Neural cell (in vitro differentiated cells): ENCODE data around the gene SLC2A4. TPM values are rescaled to one million over a fixed set of nuclear protein-coding genes. Genes with fewer than 3 reads are reported as not detected.

Source experiments
- H2AFZ ChIP-seq: fragments of 200-600, 300-800 bp; sonication (generic), shearing (Covaris generic); 2 replicates; pipeline ENCODE4 v1.6.0; 2014; ENCODE audit warnings: low read depth, mild to moderate bottlenecking, antibody characterized with exemption, low read length, moderate library complexity
- H3F3A ChIP-seq: fragments of 200-600 bp; shearing (Covaris generic); 2 replicates; pipeline ENCODE4 v1.6.1; 2016; ENCODE audit warnings: mild to moderate bottlenecking, moderate library complexity, mixed read lengths, antibody characterized with exemption, low read length; ENCODE audit not compliant: insufficient read depth, poor library complexity, severe bottlenecking
- H3K27ac ChIP-seq: fragments of 200-600, 300-800 bp; sonication (generic), shearing (Covaris generic); 2 replicates; pipeline ENCODE4 v1.5.1; 2014; ENCODE audit warnings: mild to moderate bottlenecking, low read length, moderate library complexity
- H3K27me3 ChIP-seq: fragments of 300-800, 200-600 bp; sonication (generic), shearing (Covaris generic); 2 replicates; pipeline ENCODE4 v1.6.0; 2014; ENCODE audit warnings: mild to moderate bottlenecking, low read depth, low read length, moderate library complexity; ENCODE audit not compliant: insufficient read depth
- H3K36me3 ChIP-seq: fragments of 300-800, 200-600 bp; sonication (generic), shearing (Covaris generic); 2 replicates; pipeline ENCODE4 v1.5.1; 2014; ENCODE audit warnings: mild to moderate bottlenecking, antibody characterized with exemption, low read length, moderate library complexity; ENCODE audit not compliant: insufficient read depth
- H3K4me2 ChIP-seq: fragments of 300-800, 200-600 bp; sonication (generic), shearing (Covaris generic); 2 replicates; pipeline ENCODE4 v1.6.0; 2014; ENCODE audit warnings: mild to moderate bottlenecking, low read length
- H3K4me3 ChIP-seq: fragments of 300-800, 200-600 bp; sonication (generic), shearing (Covaris generic); 2 replicates; pipeline ENCODE4 v1.5.1; 2014; ENCODE audit warnings: mild to moderate bottlenecking, low read length, moderate library complexity
- H3K79me2 ChIP-seq: fragments of 200-600 bp; shearing (Covaris generic); replicated peaks from 2 replicates; pipeline ENCODE4 v1.6.0; 2014; ENCODE audit warnings: mild to moderate bottlenecking, low read length, moderate library complexity; ENCODE audit not compliant: insufficient read depth
- H3K9ac ChIP-seq: fragments of 300-800, 200-600 bp; sonication (generic), shearing (Covaris generic); 2 replicates; pipeline ENCODE4 v1.6.1; 2016; ENCODE audit warnings: mild to moderate bottlenecking, low read length, mixed read lengths
- H3K9me2 ChIP-seq: fragments of 200-600 bp; shearing (Covaris generic); 2 replicates; pipeline ENCODE4 v1.6.1; 2016; ENCODE audit warnings: mild to moderate bottlenecking, low read length, mixed read lengths; ENCODE audit not compliant: insufficient read depth
- H3K9me3 ChIP-seq: fragments of 200-600, 300-800 bp; sonication (generic), shearing (Covaris generic); 2 replicates; pipeline ENCODE4 v1.6.1; 2016; ENCODE audit warnings: mild to moderate bottlenecking, mixed run types, low read length, moderate library complexity, mixed read lengths
- H4K20me1 ChIP-seq: fragments of 200-600 bp; shearing (Covaris generic); 2 replicates; pipeline ENCODE4 v1.6.1; 2016; ENCODE audit warnings: mild to moderate bottlenecking, mixed run types; ENCODE audit not compliant: insufficient read depth
- CTCF ChIP-seq: fragments of 450-650 bp; IDR thresholded peaks from 2 replicates; pipeline ENCODE4 v1.5.1; 2014; ENCODE audit warnings: antibody characterized with exemption, mild to moderate bottlenecking, moderate library complexity; ENCODE audit not compliant: poor library complexity, severe bottlenecking
- EP300 ChIP-seq: fragments of 450-650 bp; conservative IDR thresholded peaks from 2 replicates; pipeline ENCODE4 v1.6.1; 2014; ENCODE audit warnings: antibody characterized with exemption, mild to moderate bottlenecking, moderate library complexity; ENCODE audit not compliant: poor library complexity, severe bottlenecking
- EZH2 ChIP-seq: fragments of 200-600, 300-800 bp; shearing (Covaris generic), sonication (generic); IDR thresholded peaks from 2 replicates; pipeline ENCODE4 v1.6.1; 2014; ENCODE audit warnings: antibody characterized with exemption, low read length, borderline replicate concordance, mild to moderate bottlenecking; ENCODE audit not compliant: insufficient read depth, poor library complexity, severe bottlenecking
- MXI1 ChIP-seq: fragments of 450-650 bp; conservative IDR thresholded peaks from 2 replicates; pipeline ENCODE4 v1.6.1; 2014; ENCODE audit warnings: antibody characterized with exemption, mild to moderate bottlenecking; ENCODE audit not compliant: poor library complexity, severe bottlenecking
- POLR2AphosphoS5 ChIP-seq: IDR thresholded peaks from 2 replicates; pipeline ENCODE4 v1.6.1; 2012
- RAD21 ChIP-seq: fragments of 450-650 bp; conservative IDR thresholded peaks from 2 replicates; pipeline ENCODE4 v1.6.1; 2014; ENCODE audit warnings: antibody characterized with exemption, mild to moderate bottlenecking, moderate library complexity
- REST ChIP-seq: IDR thresholded peaks from 2 replicates; pipeline ENCODE4 v1.6.1; 2012; ENCODE audit warnings: borderline replicate concordance
- SMC3 ChIP-seq: fragments of 450-650 bp; conservative IDR thresholded peaks from 2 replicates; pipeline ENCODE4 v1.6.1; 2014; ENCODE audit warnings: antibody characterized with exemption, mild to moderate bottlenecking, moderate library complexity; ENCODE audit not compliant: poor library complexity
- TAF1 ChIP-seq: IDR thresholded peaks from 2 replicates; pipeline ENCODE4 v1.6.1; 2012; ENCODE audit warnings: low read depth
- polyA plus RNA-seq: library from polyadenylated mRNA; depleted of rRNA; stranded (reverse); fragments of >200 nt; gene quantifications from 2 replicates; pipeline ENCODE4 v1.2.3, GENCODE V29; 2014

SLC2A4 gene
- polyA plus RNA-seq, 1 donor from 2014 or later: not detected

GRCh38 chr17:7311110-7311705 is 29.7 kb downstream of the SLC2A4 start:
- Histone ChIP-seq H3K4me3 (no peak overlapping the region), H2AFZ (no peak overlapping the region), H3K27ac (no peak overlapping the region), H3K9me2 (no peaks in the 10 kb centered on the region), H3K79me2 (peaks cover 42% of the 10 kb centered on the region), H3K9ac (no peak overlapping the region), H4K20me1 (peaks cover 12% of the 10 kb centered on the region), H3F3A (no peaks in the 10 kb centered on the region), H3K9me3 (no peaks in the 10 kb centered on the region), H3K36me3 (no peaks in the 10 kb centered on the region), H3K27me3 (no peaks in the 10 kb centered on the region), H3K4me2 (no peak overlapping the region)
- TF ChIP-seq RAD21: no peak
- no peak for TF ChIP-seq POLR2AphosphoS5
- TF ChIP-seq SMC3: no peak
- no peak for TF ChIP-seq CTCF
- no peak for TF ChIP-seq MXI1
- TF ChIP-seq EP300: no peak
- no peak for TF ChIP-seq EZH2

- no peak overlapping the region for H3K4me2 ChIP-seq
- H3F3A ChIP-seq: no peaks in the 10 kb centered on the region
- no peaks in the 10 kb centered on the region for H3K9me3 ChIP-seq
- peaks cover 12% of the 10 kb centered on the region for H4K20me1 ChIP-seq
- H3K27me3 ChIP-seq: no peaks in the 10 kb centered on the region
- no peak overlapping the region for H2AFZ ChIP-seq
- H3K36me3 ChIP-seq: no peaks in the 10 kb centered on the region
- no peak overlapping the region for H3K9ac ChIP-seq
- no peak for TF ChIP-seq EZH2
- TF ChIP-seq POLR2AphosphoS5: no peak
- TF ChIP-seq MXI1: no peak
- no peak for TF ChIP-seq CTCF
- no peak for TF ChIP-seq REST
- no peak for TF ChIP-seq EP300
- no peak for TF ChIP-seq SMC3
- TF ChIP-seq RAD21: no peak
- TF ChIP-seq TAF1: no peak
- H3K27ac ChIP-seq: no peak overlapping the region
- no peak overlapping the region for H3K4me3 ChIP-seq
- H3K9me2 ChIP-seq: no peaks in the 10 kb centered on the region
- H3K79me2 ChIP-seq: peaks cover 42% of the 10 kb centered on the region
Measured at GRCh38 chr17:7312432-7313087, 31.0 kb downstream of the SLC2A4 start.
